ENCODE data around the gene RNF212.

DNA sequence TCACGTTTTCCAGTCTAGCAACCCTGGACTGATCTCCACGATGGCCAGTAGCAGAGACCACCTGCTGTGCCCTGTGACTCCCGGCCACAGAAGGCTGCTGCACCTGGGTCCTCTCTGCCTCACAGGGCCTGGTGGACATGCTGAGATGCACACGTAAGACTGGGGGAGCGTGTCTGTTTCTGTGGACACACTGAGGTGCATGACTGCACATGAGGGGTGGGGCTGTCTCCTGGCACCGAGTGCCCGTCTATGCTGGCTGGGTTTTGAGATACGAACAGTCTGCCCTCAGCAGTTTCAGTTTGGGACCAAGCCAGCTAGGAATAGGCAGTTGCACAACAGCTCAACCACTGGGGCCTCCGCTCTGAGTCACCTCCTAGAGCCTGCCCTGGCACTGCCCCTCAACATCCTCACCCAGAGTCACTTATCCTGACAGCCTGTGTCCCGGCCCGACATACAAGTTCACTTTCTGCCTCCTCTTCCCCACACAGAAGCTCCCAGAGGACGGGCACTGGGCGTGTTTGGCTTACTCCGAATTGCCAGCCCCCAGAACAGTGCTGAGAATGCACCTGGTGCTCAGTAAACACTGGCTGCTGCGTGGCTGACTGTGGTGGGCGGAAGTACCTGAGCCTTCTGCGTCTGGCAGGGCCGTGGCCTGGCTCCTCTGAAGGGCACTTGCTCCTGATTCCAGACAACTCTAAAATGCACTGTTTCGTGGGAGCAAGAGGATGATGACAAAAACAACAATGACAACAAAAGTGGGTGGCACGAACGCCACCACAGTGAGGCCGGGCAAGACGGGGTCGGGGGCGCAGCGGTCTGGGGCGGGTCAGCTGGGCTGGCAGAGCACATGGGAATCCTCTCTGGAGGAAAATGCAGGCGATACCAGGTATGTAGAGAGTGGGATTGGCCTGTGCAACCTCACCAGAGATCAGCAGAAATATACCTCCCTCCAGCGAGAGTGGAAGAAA lies 30.9 kb downstream of the RNF212 start:
- TF ChIP-seq ZNF570 (CRISPR knock-in tag; IDR thresholded peaks at IDR 0.05; ENCODE audit: borderline replicate concordance) = no peak
- TF ChIP-seq POLR2A (IDR thresholded peaks at IDR 0.05; ENCODE audit: insufficient read depth in 1 of 2, low read depth in 2 of 2, low read length in 2 of 2) = no peak
- no peak for TF ChIP-seq SP2 (CRISPR knock-in tag; IDR thresholded peaks at IDR 0.05)
- no peak for TF ChIP-seq IKZF1 (IDR thresholded peaks at IDR 0.05)
- no peak for TF ChIP-seq ZNF567 (CRISPR knock-in tag; IDR thresholded peaks at IDR 0.05; ENCODE audit: borderline replicate concordance)
- TF ChIP-seq, protein P1, sequence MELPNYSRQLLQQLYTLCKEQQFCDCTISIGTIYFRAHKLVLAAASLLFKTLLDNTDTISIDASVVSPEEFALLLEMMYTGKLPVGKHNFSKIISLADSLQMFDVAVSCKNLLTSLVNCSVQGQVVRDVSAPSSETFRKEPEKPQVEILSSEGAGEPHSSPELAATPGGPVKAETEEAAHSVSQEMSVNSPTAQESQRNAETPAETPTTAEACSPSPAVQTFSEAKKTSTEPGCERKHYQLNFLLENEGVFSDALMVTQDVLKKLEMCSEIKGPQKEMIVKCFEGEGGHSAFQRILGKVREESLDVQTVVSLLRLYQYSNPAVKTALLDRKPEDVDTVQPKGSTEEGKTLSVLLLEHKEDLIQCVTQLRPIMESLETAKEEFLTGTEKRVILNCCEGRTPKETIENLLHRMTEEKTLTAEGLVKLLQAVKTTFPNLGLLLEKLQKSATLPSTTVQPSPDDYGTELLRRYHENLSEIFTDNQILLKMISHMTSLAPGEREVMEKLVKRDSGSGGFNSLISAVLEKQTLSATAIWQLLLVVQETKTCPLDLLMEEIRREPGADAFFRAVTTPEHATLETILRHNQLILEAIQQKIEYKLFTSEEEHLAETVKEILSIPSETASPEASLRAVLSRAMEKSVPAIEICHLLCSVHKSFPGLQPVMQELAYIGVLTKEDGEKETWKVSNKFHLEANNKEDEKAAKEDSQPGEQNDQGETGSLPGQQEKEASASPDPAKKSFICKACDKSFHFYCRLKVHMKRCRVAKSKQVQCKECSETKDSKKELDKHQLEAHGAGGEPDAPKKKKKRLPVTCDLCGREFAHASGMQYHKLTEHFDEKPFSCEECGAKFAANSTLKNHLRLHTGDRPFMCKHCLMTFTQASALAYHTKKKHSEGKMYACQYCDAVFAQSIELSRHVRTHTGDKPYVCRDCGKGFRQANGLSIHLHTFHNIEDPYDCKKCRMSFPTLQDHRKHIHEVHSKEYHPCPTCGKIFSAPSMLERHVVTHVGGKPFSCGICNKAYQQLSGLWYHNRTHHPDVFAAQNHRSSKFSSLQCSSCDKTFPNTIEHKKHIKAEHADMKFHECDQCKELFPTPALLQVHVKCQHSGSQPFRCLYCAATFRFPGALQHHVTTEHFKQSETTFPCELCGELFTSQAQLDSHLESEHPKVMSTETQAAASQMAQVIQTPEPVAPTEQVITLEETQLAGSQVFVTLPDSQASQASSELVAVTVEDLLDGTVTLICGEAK (IDR thresholded peaks at IDR 0.05) = no peak
- TF ChIP-seq, protein P1 (CRISPR knock-in tag; IDR thresholded peaks at IDR 0.05) = no peak

All from HepG2 (cell line).